Activated CD8-positive, alpha-beta T cell treated with anti-CD3 and anti-CD28 coated beads for 36 hours (primary cell): ENCODE data around the gene BHLHE40. TPM values are rescaled to one million over a fixed set of nuclear protein-coding genes. Genes with fewer than 3 reads are reported as not detected.
A peak's percentile ranks its signal among the peaks of the same experiment; 100 is the strongest.

Experiments used
- ATAC-seq: fragments of 200-7000 bp; cut with Tn5 transposase; one replicate; pipeline ENCODE4 v1.10.0; 2021; ENCODE audit warnings: mild to moderate bottlenecking, moderate library complexity
- CTCF ChIA-PET: fragments of 350-600 bp; sonication (Branson Sonifier 250); formaldehyde crosslinking; loops from one replicate; lab custom pipeline; 2021; ENCODE audit warnings: antibody characterized with exemption; lab: Charles Lee
- POLR2A ChIA-PET: fragments of 350-600 bp; sonication (Branson Sonifier 250); formaldehyde crosslinking; loops from one replicate; lab custom pipeline; 2021; ENCODE audit warnings: antibody characterized with exemption; lab: Charles Lee
- DNase-seq: peaks from one replicate; pipeline ENCODE4 v3.0.0-alpha.2; 2020
- H3K27ac Mint-ChIP-seq: one replicate; pipeline ENCODE4 v1.8.0; 2021; ENCODE audit warnings: mild to moderate bottlenecking, mixed read lengths
- H3K27me3 Mint-ChIP-seq: one replicate; pipeline ENCODE4 v1.8.0; 2021; ENCODE audit warnings: mixed read lengths
- H3K36me3 Mint-ChIP-seq: one replicate; pipeline ENCODE4 v1.8.0; 2021; ENCODE audit warnings: low read depth, mixed read lengths
- H3K4me1 Mint-ChIP-seq: one replicate; pipeline ENCODE4 v1.8.0; 2021; ENCODE audit warnings: low read depth, mixed read lengths
- H3K4me3 Mint-ChIP-seq: one replicate; pipeline ENCODE4 v1.8.0; 2021; ENCODE audit warnings: mild to moderate bottlenecking, moderate library complexity, mixed read lengths
- H3K9me3 Mint-ChIP-seq: one replicate; pipeline ENCODE4 v1.8.0; 2021; ENCODE audit warnings: mixed read lengths
- intact Hi-C: fragments of 100-400 bp; cut with micrococcal nuclease; formaldehyde crosslinking; loops from one replicate; pipeline ENCODE4 v1.10.0; 2022
- total RNA-seq, 2 experiments: library from RNA; stranded (reverse); gene quantifications; one replicate each; pipeline ENCODE4 v1.2.3, GENCODE V29; 2021
- TF ChIP-seq, protein P1 (sequence below): fragments of 200-600 bp; IDR thresholded peaks from one replicate; pipeline ENCODE4 v1.8.0; 2022; ENCODE audit warnings: antibody characterized with exemption, mild to moderate bottlenecking

Gene BHLHE40
- total RNA-seq, 2 experiments from 2014 or later = 456 to 470 TPM

DNA sequence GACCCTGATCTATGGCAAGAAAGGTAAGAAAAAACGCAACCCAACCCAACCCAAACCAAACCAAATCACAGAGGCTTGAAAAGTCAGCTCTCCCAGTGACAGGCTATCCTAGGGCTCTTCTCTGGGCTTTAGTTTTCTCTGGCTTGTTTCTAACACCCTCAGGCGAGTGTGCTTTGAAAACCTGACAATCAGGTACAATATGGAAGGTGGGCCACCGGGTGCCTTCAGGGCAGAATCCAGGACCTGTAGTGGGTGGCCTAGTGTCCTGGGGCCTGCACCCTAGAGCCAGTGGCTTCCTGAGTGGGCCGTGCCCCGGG lies 46.8 kb downstream of the BHLHE40 start:
- intact Hi-C loops = no loop called here
- ChIA-PET CTCF (interaction anchor here (0.6 to 8.1 kb wide), 12 partner anchors 13 to 315 kb away, joined by 3 to 110 read pairs (median 4); partner anchors contain the start of gene BHLHE40), POLR2A (interaction anchor here (0.6 to 17.9 kb wide), 7 partner anchors 10 to 199 kb away, joined by 3 to 276 read pairs (median 3); partner anchors contain the start of gene BHLHE40)
- Mint-ChIP-seq H3K9me3 (no peaks in the 10 kb centered on the region), H3K4me1 (peaks cover 58% of the 10 kb centered on the region), H3K27ac (peak overlapping the region; percentile 31), H3K4me3 (peak overlapping the region; percentile 20), H3K27me3 (peaks cover 8% of the 10 kb centered on the region), H3K36me3 (no peaks in the 10 kb centered on the region)
- ATAC-seq = no peak
- no peak for DNase-seq
- TF ChIP-seq, protein P1, sequence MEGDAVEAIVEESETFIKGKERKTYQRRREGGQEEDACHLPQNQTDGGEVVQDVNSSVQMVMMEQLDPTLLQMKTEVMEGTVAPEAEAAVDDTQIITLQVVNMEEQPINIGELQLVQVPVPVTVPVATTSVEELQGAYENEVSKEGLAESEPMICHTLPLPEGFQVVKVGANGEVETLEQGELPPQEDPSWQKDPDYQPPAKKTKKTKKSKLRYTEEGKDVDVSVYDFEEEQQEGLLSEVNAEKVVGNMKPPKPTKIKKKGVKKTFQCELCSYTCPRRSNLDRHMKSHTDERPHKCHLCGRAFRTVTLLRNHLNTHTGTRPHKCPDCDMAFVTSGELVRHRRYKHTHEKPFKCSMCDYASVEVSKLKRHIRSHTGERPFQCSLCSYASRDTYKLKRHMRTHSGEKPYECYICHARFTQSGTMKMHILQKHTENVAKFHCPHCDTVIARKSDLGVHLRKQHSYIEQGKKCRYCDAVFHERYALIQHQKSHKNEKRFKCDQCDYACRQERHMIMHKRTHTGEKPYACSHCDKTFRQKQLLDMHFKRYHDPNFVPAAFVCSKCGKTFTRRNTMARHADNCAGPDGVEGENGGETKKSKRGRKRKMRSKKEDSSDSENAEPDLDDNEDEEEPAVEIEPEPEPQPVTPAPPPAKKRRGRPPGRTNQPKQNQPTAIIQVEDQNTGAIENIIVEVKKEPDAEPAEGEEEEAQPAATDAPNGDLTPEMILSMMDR = no peak

DNA sequence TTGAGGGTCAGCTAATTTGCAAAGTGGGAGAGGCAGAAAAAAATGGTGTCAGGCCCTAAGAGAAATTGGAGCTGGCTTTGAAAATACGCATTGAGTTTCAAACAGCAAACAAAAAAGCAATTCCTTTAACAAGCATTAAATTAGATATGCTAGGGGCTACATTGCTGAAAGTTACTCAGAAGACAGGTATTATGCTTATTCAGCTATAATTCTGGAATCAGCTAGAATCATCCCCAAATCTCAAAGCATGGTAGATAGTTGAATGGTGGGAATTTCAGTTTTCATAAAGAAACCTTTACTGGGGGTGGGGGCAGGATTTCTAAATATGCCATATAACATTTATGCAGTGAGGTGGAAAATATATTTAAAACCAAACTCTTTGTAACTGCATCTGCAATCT lies 50.5 kb downstream of the BHLHE40 start:
- Mint-ChIP-seq H3K9me3 (no peaks in the 10 kb centered on the region), H3K27ac (no peak overlapping the region), H3K36me3 (no peaks in the 10 kb centered on the region), H3K27me3 (peaks cover 12% of the 10 kb centered on the region), H3K4me3 (no peak overlapping the region), H3K4me1 (peaks cover 27% of the 10 kb centered on the region)
- no peak for DNase-seq
- intact Hi-C loops = no loop called here
- TF ChIP-seq, protein P1 = no peak
- POLR2A ChIA-PET = interaction anchor here (1.0 to 17.9 kb wide), 2 partner anchors 25 to 47 kb away, joined by 3 to 276 read pairs; partner anchors contain the start of gene BHLHE40
- no peak for ATAC-seq
- CTCF ChIA-PET = interaction anchor here (1.1 to 4.3 kb wide), 3 partner anchors 12 to 318 kb away, joined by 4 to 27 read pairs (median 8); no protein-coding TSS in a partner anchor

GRCh38 chr3:5030152-5030551 lies 50.9 kb downstream of the BHLHE40 start:
- Mint-ChIP-seq H3K4me1 (peaks cover 26% of the 10 kb centered on the region), H3K36me3 (no peaks in the 10 kb centered on the region), H3K9me3 (no peaks in the 10 kb centered on the region), H3K4me3 (no peak overlapping the region), H3K27me3 (peaks cover 12% of the 10 kb centered on the region), H3K27ac (no peak overlapping the region)
- TF ChIP-seq, protein P1 = no peak
- CTCF ChIA-PET = interaction anchor here (1.1 to 4.3 kb wide), 3 partner anchors 12 to 319 kb away, joined by 4 to 27 read pairs (median 8); no protein-coding TSS in a partner anchor
- POLR2A ChIA-PET = interaction anchor here (1.0 to 17.9 kb wide), 2 partner anchors 26 to 48 kb away, joined by 3 to 276 read pairs; partner anchors contain the start of gene BHLHE40
- no peak for DNase-seq
- no peak for ATAC-seq
- intact Hi-C loops = no loop called here

DNA sequence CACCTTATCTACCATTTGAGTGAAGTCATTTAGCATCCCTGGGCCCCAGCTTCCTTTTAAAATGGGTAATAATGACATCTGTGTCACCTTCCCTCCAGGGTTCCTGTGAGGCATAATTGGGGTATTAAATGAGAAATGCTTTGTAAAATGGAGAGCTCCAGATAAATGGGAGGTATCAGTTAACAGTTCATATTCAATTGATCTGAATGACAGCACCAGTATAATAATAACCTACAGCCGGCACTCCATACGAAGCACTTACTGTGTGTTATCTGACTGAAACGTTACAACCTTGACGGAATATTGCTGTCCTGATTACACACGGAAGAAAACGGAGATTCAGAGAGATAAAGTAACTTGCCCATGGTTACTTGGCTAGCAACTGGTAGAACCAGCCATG lies 53.6 kb downstream of the BHLHE40 start:
- TF ChIP-seq, protein P1 = no peak
- ATAC-seq (no peak), DNase-seq (no peak)
- CTCF ChIA-PET = interaction anchor here (1.1 to 1.7 kb wide), 3 partner anchors 9 to 321 kb away, joined by 3 to 7 read pairs (median 5); no protein-coding TSS in a partner anchor
- H3K36me3 Mint-ChIP-seq = no peaks in the 10 kb centered on the region
- H3K4me1 Mint-ChIP-seq = peaks cover 25% of the 10 kb centered on the region
- POLR2A ChIA-PET = interaction anchor here (0.5 to 17.9 kb wide), 3 partner anchors 19 to 130 kb away, joined by 3 to 276 read pairs (median 3); partner anchors contain the start of gene BHLHE40
- H3K9me3 Mint-ChIP-seq = no peaks in the 10 kb centered on the region
- H3K27ac Mint-ChIP-seq = no peak overlapping the region
- H3K4me3 Mint-ChIP-seq = no peak overlapping the region
- H3K27me3 Mint-ChIP-seq = peaks cover 12% of the 10 kb centered on the region
- intact Hi-C loops = no loop called here

Other genes with a start within 250 kb of the BHLHE40 start
- gene ARL8B, start 142.9 kb downstream of the BHLHE40 start, total RNA-seq = 10 to 100 TPM; 33.9 to 38.9 TPM
- gene EDEM1, start 208.3 kb downstream of the BHLHE40 start, total RNA-seq = 100 to 1,000 TPM; 156 to 159 TPM